ENCODE data around the gene SYT12. TPM values are rescaled to one million over a fixed set of nuclear protein-coding genes. Genes with fewer than 3 reads are reported as not detected.
A peak's percentile ranks its signal among the peaks of the same experiment; 100 is the strongest.

The SYT12 gene
- total RNA-seq, 1 experiment from 2014 or later, result 11.1 TPM

- no peak for TF ChIP-seq EZH2 (IDR thresholded peaks at IDR 0.05; ENCODE audit: low read depth)
- Histone ChIP-seq H3K4me3 (no peak overlapping the region), H3F3A (ENCODE audit: insufficient read depth, low read depth) (peaks cover 40% of the 10 kb centered on the region), H2AFZ (no peak overlapping the region), H3K9me2 (ENCODE audit: insufficient read depth) (no peaks in the 10 kb centered on the region), H4K20me1 (ENCODE audit: insufficient read depth) (no peaks in the 10 kb centered on the region), H3K27me3 (ENCODE audit: insufficient read depth, low read depth) (no peaks in the 10 kb centered on the region), H3K4me2 (peak overlapping the region; percentile 57), H3K4me1 (replicated peaks; ENCODE audit: insufficient read depth) (peaks cover 54% of the 10 kb centered on the region), H3K36me3 (ENCODE audit: low read depth) (no peaks in the 10 kb centered on the region), H3K79me2 (ENCODE audit: low read depth) (peaks cover 48% of the 10 kb centered on the region), H3K9me3 (ENCODE audit: insufficient read depth, low read depth) (no peaks in the 10 kb centered on the region), H3K27ac (peak overlapping the region; percentile 93)
- DNase-seq, result peak; percentile 94 to 99
- intact Hi-C loops (cut with micrococcal nuclease; ENCODE audit: unreplicated experiment), result loop anchor here (1.0 to 2.0 kb wide), 3 partner anchors 106 to 250 kb away; no protein-coding TSS in a partner anchor
- POLR2A ChIA-PET (ENCODE audit: unreplicated experiment), result interaction anchor here (0.6 to 1.0 kb wide), 9 partner anchors 7 to 381 kb away, joined by 3 to 11 read pairs (median 5); partner anchors contain the start of gene CORO1B
- CTCF ChIA-PET, result interaction anchor here (0.5 kb wide), 2 partner anchors 287 to 384 kb away, joined by 3 to 7 read pairs; no protein-coding TSS in a partner anchor
- TSS peak; percentile 8 for BruUV-seq (replicated peaks)
These were observed 39.8 kb downstream of the SYT12 start for GRCh38 chr11:67062526-67063373.

GRCh38 chr11:67066333-67066709 lies 43.4 kb downstream of the SYT12 start:
- H4K20me1 ChIP-seq (ENCODE audit: insufficient read depth), result no peaks in the 10 kb centered on the region
- DNase-seq, result peak in 1 of 2 experiments; percentile 31
- H3K79me2 ChIP-seq (ENCODE audit: low read depth), result peaks cover 16% of the 10 kb centered on the region
- H3F3A ChIP-seq (ENCODE audit: insufficient read depth, low read depth), result peaks cover 22% of the 10 kb centered on the region
- TF ChIP-seq CTCF (conservative IDR thresholded peaks at IDR 0.05), result no peak
- no peak for TF ChIP-seq EZH2 (IDR thresholded peaks at IDR 0.05; ENCODE audit: low read depth)
- no TSS peak for BruUV-seq (replicated peaks)
- no peak overlapping the region for H3K27ac ChIP-seq
- no peaks in the 10 kb centered on the region for H3K27me3 ChIP-seq (ENCODE audit: insufficient read depth, low read depth)
- H3K9me3 ChIP-seq (ENCODE audit: insufficient read depth, low read depth), result no peaks in the 10 kb centered on the region
- intact Hi-C loops (cut with micrococcal nuclease; ENCODE audit: unreplicated experiment), result no loop called here
- CTCF ChIA-PET, result no interaction called here
- POLR2A ChIA-PET (ENCODE audit: unreplicated experiment), result interaction anchor here (0.6 kb wide), 2 partner anchors 172 to 308 kb away, joined by 3 to 5 read pairs; no protein-coding TSS in a partner anchor
- H3K4me1 ChIP-seq (replicated peaks; ENCODE audit: insufficient read depth), result peaks cover 26% of the 10 kb centered on the region
- H3K9me2 ChIP-seq (ENCODE audit: insufficient read depth), result no peaks in the 10 kb centered on the region
- no peak overlapping the region for H3K4me3 ChIP-seq
- no peak overlapping the region for H3K4me2 ChIP-seq
- H3K36me3 ChIP-seq (ENCODE audit: low read depth), result no peaks in the 10 kb centered on the region
- H2AFZ ChIP-seq, result no peak overlapping the region

GRCh38 chr11:67071420-67072284 lies 48.7 kb downstream of the SYT12 start:
- no peak overlapping the region for H3K27ac ChIP-seq
- no peak overlapping the region for H3K4me2 ChIP-seq
- H3K36me3 ChIP-seq (ENCODE audit: low read depth), result peaks cover 13% of the 10 kb centered on the region; the same call in 1 of the 2 replicates
- DNase-seq, result no peak
- intact Hi-C loops (cut with micrococcal nuclease; ENCODE audit: unreplicated experiment), result no loop called here
- H3K9me3 ChIP-seq (ENCODE audit: insufficient read depth, low read depth), result no peaks in the 10 kb centered on the region
- no peaks in the 10 kb centered on the region for H4K20me1 ChIP-seq (ENCODE audit: insufficient read depth)
- no peak overlapping the region for H3K4me3 ChIP-seq
- no peaks in the 10 kb centered on the region for H3K79me2 ChIP-seq (ENCODE audit: low read depth)
- H3K27me3 ChIP-seq (ENCODE audit: insufficient read depth, low read depth), result no peaks in the 10 kb centered on the region
- peaks cover 19% of the 10 kb centered on the region; the same call in 1 of the 2 replicates for H3F3A ChIP-seq (ENCODE audit: insufficient read depth, low read depth)
- BruUV-seq (replicated peaks), result TSS peak; percentile 14
- no peak overlapping the region for H2AFZ ChIP-seq
- TF ChIP-seq EZH2 (IDR thresholded peaks at IDR 0.05; ENCODE audit: low read depth), result no peak
- peak; percentile 68 for TF ChIP-seq CTCF (conservative IDR thresholded peaks at IDR 0.05)
- peaks cover 8% of the 10 kb centered on the region for H3K4me1 ChIP-seq (replicated peaks; ENCODE audit: insufficient read depth)
- no peaks in the 10 kb centered on the region for H3K9me2 ChIP-seq (ENCODE audit: insufficient read depth)
- POLR2A ChIA-PET (ENCODE audit: unreplicated experiment), result no interaction called here
- CTCF ChIA-PET, result no interaction called here
